ENCODE data around the gene C17orf107.

DNA sequence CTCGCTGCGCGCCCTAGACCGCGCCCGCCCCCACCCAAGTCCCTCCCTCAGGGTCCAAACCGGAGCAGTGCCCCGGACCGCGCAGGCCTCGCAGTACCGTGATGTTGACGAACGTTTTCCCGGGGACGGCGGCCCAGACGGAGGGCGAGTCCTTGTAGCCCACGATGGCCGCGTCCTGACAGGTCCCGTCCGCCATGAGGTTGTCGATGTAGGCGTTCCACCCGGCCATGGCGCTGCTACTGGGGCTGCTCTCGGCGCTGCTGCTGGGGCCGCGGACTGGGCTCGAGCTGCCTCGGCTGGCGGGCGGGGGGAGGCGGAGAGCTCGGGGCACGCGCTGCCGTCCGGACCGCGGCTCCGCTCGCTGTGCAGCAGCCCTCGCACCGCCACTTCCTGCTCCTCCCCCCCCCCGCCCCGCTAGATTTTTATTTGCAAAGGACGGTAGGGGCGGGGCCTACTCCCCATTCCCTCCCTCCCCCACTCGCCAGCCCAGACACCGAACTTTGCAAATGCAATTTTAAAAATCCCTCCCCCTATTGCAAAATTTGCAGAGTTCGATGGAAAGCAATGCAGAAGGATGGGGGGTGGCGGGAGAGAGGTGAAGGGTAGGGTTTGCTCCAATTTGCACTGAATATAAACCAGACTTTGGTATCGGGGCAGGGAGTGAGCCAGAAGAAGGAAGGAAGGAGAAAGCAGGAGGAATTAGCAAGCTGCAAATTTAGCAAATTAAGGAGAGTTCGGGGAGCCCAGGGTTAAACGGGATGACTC, 49.0 kb downstream of the C17orf107 start, which contains the start of gene PFN1:
- TF ChIP-seq, protein P1, sequence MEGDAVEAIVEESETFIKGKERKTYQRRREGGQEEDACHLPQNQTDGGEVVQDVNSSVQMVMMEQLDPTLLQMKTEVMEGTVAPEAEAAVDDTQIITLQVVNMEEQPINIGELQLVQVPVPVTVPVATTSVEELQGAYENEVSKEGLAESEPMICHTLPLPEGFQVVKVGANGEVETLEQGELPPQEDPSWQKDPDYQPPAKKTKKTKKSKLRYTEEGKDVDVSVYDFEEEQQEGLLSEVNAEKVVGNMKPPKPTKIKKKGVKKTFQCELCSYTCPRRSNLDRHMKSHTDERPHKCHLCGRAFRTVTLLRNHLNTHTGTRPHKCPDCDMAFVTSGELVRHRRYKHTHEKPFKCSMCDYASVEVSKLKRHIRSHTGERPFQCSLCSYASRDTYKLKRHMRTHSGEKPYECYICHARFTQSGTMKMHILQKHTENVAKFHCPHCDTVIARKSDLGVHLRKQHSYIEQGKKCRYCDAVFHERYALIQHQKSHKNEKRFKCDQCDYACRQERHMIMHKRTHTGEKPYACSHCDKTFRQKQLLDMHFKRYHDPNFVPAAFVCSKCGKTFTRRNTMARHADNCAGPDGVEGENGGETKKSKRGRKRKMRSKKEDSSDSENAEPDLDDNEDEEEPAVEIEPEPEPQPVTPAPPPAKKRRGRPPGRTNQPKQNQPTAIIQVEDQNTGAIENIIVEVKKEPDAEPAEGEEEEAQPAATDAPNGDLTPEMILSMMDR (IDR thresholded peaks at IDR 0.05 in 2 of 3, conservative IDR thresholded peaks at IDR 0.05 in 1 of 3; ENCODE audit: borderline replicate concordance in 1 of 3, insufficient read depth in 1 of 3, low read depth in 2 of 3, low read length in 2 of 3): no peak
- no peak for TF ChIP-seq ZNF274 (IDR thresholded peaks at IDR 0.05; ENCODE audit: low read depth, low read length)
- no peak for TF ChIP-seq YY1 (IDR thresholded peaks at IDR 0.05; ENCODE audit: extremely low read depth, insufficient replicate concordance, low read depth, low read length)
- peak; percentile 91 for TF ChIP-seq POLR2AphosphoS5 (IDR thresholded peaks at IDR 0.05; ENCODE audit: low read depth, low read length)
- no peak for TF ChIP-seq CBX3 (IDR thresholded peaks at IDR 0.05; ENCODE audit: low read depth)
- no peak for TF ChIP-seq EZH2 (IDR thresholded peaks at IDR 0.05)
- TF ChIP-seq, protein P2, sequence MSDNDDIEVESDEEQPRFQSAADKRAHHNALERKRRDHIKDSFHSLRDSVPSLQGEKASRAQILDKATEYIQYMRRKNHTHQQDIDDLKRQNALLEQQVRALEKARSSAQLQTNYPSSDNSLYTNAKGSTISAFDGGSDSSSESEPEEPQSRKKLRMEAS (IDR thresholded peaks at IDR 0.05): no peak; the same call in none of the 2 replicates
- TF ChIP-seq, protein P3, sequence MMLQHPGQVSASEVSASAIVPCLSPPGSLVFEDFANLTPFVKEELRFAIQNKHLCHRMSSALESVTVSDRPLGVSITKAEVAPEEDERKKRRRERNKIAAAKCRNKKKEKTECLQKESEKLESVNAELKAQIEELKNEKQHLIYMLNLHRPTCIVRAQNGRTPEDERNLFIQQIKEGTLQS (IDR thresholded peaks at IDR 0.05): no peak
